GM12878 (cell line): ENCODE data around the gene INTS6L. TPM values are rescaled to one million over a fixed set of nuclear protein-coding genes. Genes with fewer than 3 reads are reported as not detected.

Experiments used
- ATAC-seq: fragments of 200-7000 bp; cut with Tn5 transposase; 3 replicates; pipeline ENCODE4 v1.9.1; 2020; ENCODE audit warnings: mild to moderate bottlenecking, moderate library complexity
- BruUV-seq: library from RNA; stranded (reverse); fragments of 400-500 nt; replicated peaks from 2 replicates; lab custom pipeline; 2021; lab: Mats Ljungman, UMichigan
- CTCF ChIA-PET: fragments of 300-600 bp; sonication (Branson Sonifier 250); formaldehyde crosslinking; extraction: SDS; loops from one replicate; lab custom pipeline; 2021; ENCODE audit warnings: inconsistent platforms; lab: Yijun Ruan, JAX
- POLR2A ChIA-PET: fragments of 350-600 bp; formaldehyde crosslinking; extraction: SDS; loops from one replicate; lab custom pipeline; 2021; ENCODE audit warnings: inconsistent platforms; lab: Charles Lee
- RAD21 ChIA-PET: fragments of 300-600 bp; sonication (Branson Sonifier 250); formaldehyde crosslinking; loops from one replicate; lab custom pipeline; 2023; ENCODE audit warnings: antibody characterized with exemption; ENCODE audit not compliant: unreplicated experiment; lab: Charles Lee
- SMC1A ChIA-PET: fragments of 300-600 bp; sonication (Branson Sonifier 250); formaldehyde crosslinking; loops from one replicate; lab custom pipeline; 2023; ENCODE audit not compliant: unreplicated experiment, uncharacterized antibody; lab: Charles Lee
- DNase-seq: peaks from one replicate; pipeline ENCODE4 v3.0.0-alpha.2; 2011; ENCODE audit warnings: low read depth, low spot score
- FAIRE-seq: peaks from 3 replicates; lab custom pipeline; 2011; peaks lifted over from hg19 to GRCh38; lab: Jason Lieb, UNC
- H2AFZ ChIP-seq: 2 replicates; pipeline ENCODE4 v1.6.0; 2011; ENCODE audit warnings: low read depth, low read length, control low read depth; ENCODE audit not compliant: control insufficient read depth
- H3K27ac ChIP-seq: 2 replicates; pipeline ENCODE4 v1.5.1; 2011; ENCODE audit warnings: control low read depth; ENCODE audit not compliant: control insufficient read depth, insufficient read depth
- H3K27me3 ChIP-seq, 2 experiments: replicated peaks in 1 of 2; 2 replicates each; pipeline versions ENCODE4 v1.6.0 to v1.6.1; 2011; ENCODE audit warnings: low read length in 1 of 2; ENCODE audit not compliant: control insufficient read depth in 2 of 2, insufficient read depth in 2 of 2
- H3K36me3 ChIP-seq, 2 experiments: 2 replicates each; pipeline ENCODE4 v1.5.1; 2011; ENCODE audit warnings: low read length in 1 of 2; ENCODE audit not compliant: control insufficient read depth in 2 of 2, insufficient read depth in 2 of 2
- H3K4me1 ChIP-seq: 2 replicates; pipeline ENCODE4 v1.6.1; 2011; ENCODE audit warnings: mild to moderate bottlenecking, low read length, moderate library complexity, mixed read lengths; ENCODE audit not compliant: control insufficient read depth, insufficient read depth
- H3K4me2 ChIP-seq: 2 replicates; pipeline ENCODE4 v1.6.0; 2011; ENCODE audit warnings: control low read depth; ENCODE audit not compliant: control insufficient read depth, insufficient read depth
- H3K4me3 ChIP-seq: fragments of 200-600 bp; sonication (generic); 2 replicates; pipeline ENCODE4 v1.5.1; 2016
- H3K79me2 ChIP-seq: 2 replicates; pipeline ENCODE4 v1.6.0; 2011; ENCODE audit warnings: low read length; ENCODE audit not compliant: control insufficient read depth, insufficient read depth
- H3K9ac ChIP-seq: 2 replicates; pipeline ENCODE4 v1.8.0; 2011; ENCODE audit warnings: low read length, control low read depth, mixed read lengths; ENCODE audit not compliant: control insufficient read depth, insufficient read depth
- H3K9me3 ChIP-seq: replicated peaks from 3 replicates; pipeline ENCODE4 v1.5.1; 2011; ENCODE audit warnings: mild to moderate bottlenecking, low read length; ENCODE audit not compliant: control insufficient read depth, insufficient read depth
- H4K20me1 ChIP-seq: 2 replicates; pipeline ENCODE4 v1.6.0; 2011; ENCODE audit not compliant: control insufficient read depth, insufficient read depth
- ATF3 ChIP-seq: IDR thresholded peaks from 2 replicates; pipeline ENCODE4 v1.6.1; 2011; ENCODE audit warnings: low read depth, mild to moderate bottlenecking, low read length, moderate library complexity, borderline replicate concordance; ENCODE audit errors: extremely low read depth
- DPF2 ChIP-seq: fragments of 450-650 bp; IDR thresholded peaks from 2 replicates; pipeline ENCODE4 v1.6.1; 2017; ENCODE audit warnings: mild to moderate bottlenecking
- EP300 ChIP-seq, 2 experiments: fragments of 150-350 bp in 1 of 2; IDR thresholded peaks; 2 replicates each; pipeline ENCODE4 v1.6.1; 2011 to 2012; ENCODE audit warnings: low read depth in 2 of 2, low read length in 2 of 2, borderline replicate concordance in 1 of 2, improper control_type of control experiment in 1 of 2, inconsistent platforms in 1 of 2; ENCODE audit not compliant: control insufficient read depth in 1 of 2
- GABPA ChIP-seq: IDR thresholded peaks from 2 replicates; pipeline ENCODE4 v1.6.1; 2014; ENCODE audit warnings: antibody characterized with exemption, low read depth, mild to moderate bottlenecking, inconsistent platforms
- JUND ChIP-seq: IDR thresholded peaks from 2 replicates; pipeline ENCODE4 v1.6.1; 2012; ENCODE audit warnings: low read depth, mild to moderate bottlenecking, low read length, improper control_type of control experiment, moderate library complexity
- KAT2A ChIP-seq: conservative IDR thresholded peaks from 2 replicates; pipeline ENCODE4 v1.6.1; 2011; ENCODE audit warnings: low read depth, low read length; ENCODE audit not compliant: control insufficient read depth
- MEF2A ChIP-seq: IDR thresholded peaks from 2 replicates; pipeline ENCODE4 v1.6.1; 2011; ENCODE audit warnings: low read depth, mild to moderate bottlenecking, low read length, moderate library complexity; ENCODE audit not compliant: insufficient read depth
- NBN ChIP-seq: fragments of 450-650 bp; IDR thresholded peaks from 2 replicates; pipeline ENCODE4 v1.6.1; 2016
- NR2F1 ChIP-seq: fragments of 450-650 bp; conservative IDR thresholded peaks from 2 replicates; pipeline ENCODE4 v1.6.1; 2017; ENCODE audit warnings: mild to moderate bottlenecking
- PAX5 ChIP-seq: IDR thresholded peaks from 2 replicates; pipeline ENCODE4 v1.6.1; 2011; ENCODE audit warnings: low read depth, low read length, borderline replicate concordance
- RAD51 ChIP-seq: fragments of 450-650 bp; IDR thresholded peaks from 2 replicates; pipeline ENCODE4 v1.6.1; 2016; ENCODE audit warnings: moderate library complexity, mild to moderate bottlenecking, inconsistent platforms
- SIX5 ChIP-seq: IDR thresholded peaks from 2 replicates; pipeline ENCODE4 v1.6.1; 2011; ENCODE audit warnings: mild to moderate bottlenecking, low read depth, low read length, moderate library complexity; ENCODE audit not compliant: severe bottlenecking
- SREBF1 ChIP-seq: IDR thresholded peaks from 2 replicates; pipeline ENCODE4 v1.6.1; 2012; ENCODE audit warnings: mild to moderate bottlenecking, low read length
- TCF7 ChIP-seq: IDR thresholded peaks from 2 replicates; pipeline ENCODE4 v1.6.1; 2014; ENCODE audit warnings: antibody characterized with exemption, borderline replicate concordance
- ZBED1 ChIP-seq: IDR thresholded peaks from 2 replicates; pipeline ENCODE4 v1.6.1; 2016; ENCODE audit warnings: borderline replicate concordance
- ZNF274 ChIP-seq: IDR thresholded peaks from one replicate; pipeline ENCODE4 v1.8.0; 2011; ENCODE audit not compliant: insufficient read length, insufficient read depth
- ZNF384 ChIP-seq: IDR thresholded peaks from 2 replicates; pipeline ENCODE4 v1.6.1; 2012; ENCODE audit warnings: low read depth, mild to moderate bottlenecking, low read length, improper control_type of control experiment, borderline replicate concordance
- ZZZ3 ChIP-seq: IDR thresholded peaks from 2 replicates; pipeline ENCODE4 v1.6.1; 2011; ENCODE audit warnings: low read depth; ENCODE audit not compliant: control insufficient read depth, insufficient read length
- WGBS: methylation state at CpG from one replicate; pipeline ENCODE4 v1.1.6; 2016; ENCODE audit warnings: low lambda C conversion rate; ENCODE audit not compliant: insufficient replicate concordance, insufficient coverage; ENCODE audit errors: missing lambda C conversion rate; 5-methylcytosine and 5-hydroxymethylcytosine counted together
- in situ Hi-C: fragments of 300-500 bp; cut with MboI; formaldehyde crosslinking; loops from 9 replicates; pipeline ENCODE4 v1.14.3; 2018; ENCODE audit warnings: mixed read lengths
- intact Hi-C: fragments of 100-400 bp; cut with micrococcal nuclease; formaldehyde crosslinking; loops from one replicate; pipeline ENCODE4 v1.14.2; 2022; ENCODE audit not compliant: unreplicated experiment
- polyA plus RNA-seq, 11 experiments: library from polyadenylated mRNA; depleted of rRNA in 4 of 11; unstranded in 6 of 11; stranded (reverse) in 5 of 11; fragments of >200 nt; fragmentation: Nextera tagmentation in 4 of 11; fragmentation: Illumina TruSeq in 1 of 11; extraction: Ambion mirVana in 4 of 11; extraction: Trizol in 1 of 11; gene quantifications; 1 replicate in 1 of 11; 2 replicates in 10 of 11; pipeline versions ENCODE4 v1.2.1 to v1.2.3, GENCODE V29; 2011 to 2016; ENCODE audit warnings: inconsistent platforms in 2 of 11, missing spikeins in 2 of 11, low read depth in 1 of 11
- total RNA-seq, 4 experiments: library from RNA; depleted of rRNA in 3 of 4; stranded (reverse); fragments of >200 nt in 3 of 4; fragmentation: Illumina TruSeq in 1 of 4; extraction: Trizol in 1 of 4; gene quantifications; 2 replicates each; pipeline versions ENCODE4 v1.2.1 to v1.2.3, GENCODE V29; 2013 to 2021
- TF ChIP-seq, protein P1 (sequence below): IDR thresholded peaks from 2 replicates; pipeline ENCODE4 v1.6.1; 2011; ENCODE audit warnings: low read depth, low read length, improper control_type of control experiment, borderline replicate concordance

INTS6L gene
- total and polyA plus RNA-seq, 10 of the 15 experiments (the other 5 are each of a cell fraction or from before 2014, with no cell fraction given), result 4.9 to 84.9 (median 15.3) TPM

DNA sequence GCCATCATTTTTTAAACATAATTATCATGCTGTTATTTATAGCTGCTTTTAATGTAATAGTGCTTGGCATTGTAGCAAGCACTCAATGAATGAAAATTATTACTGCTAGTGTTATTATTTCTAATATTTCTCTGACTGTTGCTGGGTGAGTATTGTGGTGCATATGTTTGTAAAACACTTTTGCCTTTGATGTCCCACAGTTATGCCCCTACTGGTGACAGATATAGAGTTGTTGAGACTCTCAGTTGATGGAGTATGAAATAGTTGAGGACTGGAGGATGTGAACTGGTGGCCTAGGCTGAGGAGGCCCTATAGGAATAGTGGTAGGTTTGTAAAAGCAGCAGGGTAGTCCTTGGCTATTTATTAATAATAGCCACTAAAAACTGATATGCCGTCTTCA is 9.6 kb downstream of the INTS6L start:
- Histone ChIP-seq H3K9me3 (no peaks in the 10 kb centered on the region), H4K20me1 (no peaks in the 10 kb centered on the region), H3K79me2 (no peaks in the 10 kb centered on the region; the same call in 1 of the 2 replicates), H3K27me3 (no peaks in the 10 kb centered on the region), H3K4me2 (no peak overlapping the region), H3K4me3 (no peak overlapping the region), H3K36me3 (no peaks in the 10 kb centered on the region; a peak in 1 of 4 replicates), H3K27ac (no peak overlapping the region), H3K4me1 (no peaks in the 10 kb centered on the region), H2AFZ (no peak overlapping the region), H3K9ac (no peak overlapping the region)
- ChIA-PET RAD21 (no interaction called here), CTCF (interaction anchor here (1.0 to 3.0 kb wide), 2 partner anchors 8 to 14 kb away, joined by 3 to 11 read pairs; partner anchors contain the start of gene INTS6L), SMC1A (interaction anchor here (1.0 to 1.7 kb wide), 2 partner anchors 8 to 42 kb away, joined by 3 to 6 read pairs; no protein-coding TSS in a partner anchor), POLR2A (interaction anchor here (0.5 kb wide), 1 partner anchor 42 kb away, joined by 3 read pairs; no protein-coding TSS in a partner anchor)
- TF ChIP-seq NR2F1 (no peak), MEF2A (no peak), ZNF384 (no peak), NBN (no peak), PAX5 (no peak), GABPA (no peak), SIX5 (no peak), JUND (no peak), ZNF274 (no peak), ATF3 (no peak), DPF2 (no peak), SREBF1 (no peak), TCF7 (no peak), ZZZ3 (no peak), EP300 (IDR thresholded peaks at IDR 0.05; ENCODE audit: borderline replicate concordance in 1 of 2, control insufficient read depth in 1 of 2, low read depth in 2 of 2, low read length in 2 of 2) (no peak), KAT2A (no peak), RAD51 (no peak), ZBED1 (no peak)
- TF ChIP-seq, protein P1, sequence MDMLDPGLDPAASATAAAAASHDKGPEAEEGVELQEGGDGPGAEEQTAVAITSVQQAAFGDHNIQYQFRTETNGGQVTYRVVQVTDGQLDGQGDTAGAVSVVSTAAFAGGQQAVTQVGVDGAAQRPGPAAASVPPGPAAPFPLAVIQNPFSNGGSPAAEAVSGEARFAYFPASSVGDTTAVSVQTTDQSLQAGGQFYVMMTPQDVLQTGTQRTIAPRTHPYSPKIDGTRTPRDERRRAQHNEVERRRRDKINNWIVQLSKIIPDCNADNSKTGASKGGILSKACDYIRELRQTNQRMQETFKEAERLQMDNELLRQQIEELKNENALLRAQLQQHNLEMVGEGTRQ, result no peak
- 88% methylated on average over 1 of the region's 1 CpG for WGBS
- no peak for FAIRE-seq
- DNase-seq, result no peak
- in situ Hi-C loops (no loop called here), intact Hi-C loops (no loop called here)
- no TSS peak for BruUV-seq
- peak; percentile 62 for ATAC-seq
